ENCODE measurements around the gene SERTAD2.

Gene SERTAD2

DNA sequence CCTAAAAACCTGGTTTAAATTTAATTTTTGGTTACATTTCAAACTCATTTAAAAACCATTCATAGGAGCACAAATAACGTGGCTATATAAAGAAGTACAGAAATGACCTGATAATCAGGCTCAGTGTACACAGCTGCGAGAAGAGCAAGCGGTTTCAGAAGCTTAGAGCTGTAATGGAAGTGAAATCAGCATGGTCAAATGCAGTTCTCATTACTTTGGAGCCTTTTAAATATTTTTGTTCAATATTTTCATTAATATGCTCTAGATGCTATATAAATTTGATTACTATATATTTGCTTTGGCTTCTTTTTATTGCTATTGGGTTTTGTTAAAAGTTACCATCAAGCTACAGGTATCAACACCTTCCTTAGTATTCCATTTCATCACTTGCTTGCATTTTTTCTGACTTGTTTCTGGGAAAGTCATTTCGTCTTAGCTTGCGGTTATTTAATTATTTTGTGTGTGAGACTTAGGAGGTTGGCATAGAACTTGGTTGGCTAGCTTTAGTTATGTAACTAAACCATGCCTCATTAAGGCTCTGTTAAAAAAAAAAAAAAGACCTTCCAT, 70.9 kb downstream of the SERTAD2 start:
- no peak overlapping the region for H3K4me3 ChIP-seq (replicated peaks; ENCODE audit: low read depth, low read length)
- TF ChIP-seq, protein P1, sequence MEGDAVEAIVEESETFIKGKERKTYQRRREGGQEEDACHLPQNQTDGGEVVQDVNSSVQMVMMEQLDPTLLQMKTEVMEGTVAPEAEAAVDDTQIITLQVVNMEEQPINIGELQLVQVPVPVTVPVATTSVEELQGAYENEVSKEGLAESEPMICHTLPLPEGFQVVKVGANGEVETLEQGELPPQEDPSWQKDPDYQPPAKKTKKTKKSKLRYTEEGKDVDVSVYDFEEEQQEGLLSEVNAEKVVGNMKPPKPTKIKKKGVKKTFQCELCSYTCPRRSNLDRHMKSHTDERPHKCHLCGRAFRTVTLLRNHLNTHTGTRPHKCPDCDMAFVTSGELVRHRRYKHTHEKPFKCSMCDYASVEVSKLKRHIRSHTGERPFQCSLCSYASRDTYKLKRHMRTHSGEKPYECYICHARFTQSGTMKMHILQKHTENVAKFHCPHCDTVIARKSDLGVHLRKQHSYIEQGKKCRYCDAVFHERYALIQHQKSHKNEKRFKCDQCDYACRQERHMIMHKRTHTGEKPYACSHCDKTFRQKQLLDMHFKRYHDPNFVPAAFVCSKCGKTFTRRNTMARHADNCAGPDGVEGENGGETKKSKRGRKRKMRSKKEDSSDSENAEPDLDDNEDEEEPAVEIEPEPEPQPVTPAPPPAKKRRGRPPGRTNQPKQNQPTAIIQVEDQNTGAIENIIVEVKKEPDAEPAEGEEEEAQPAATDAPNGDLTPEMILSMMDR (IDR thresholded peaks at IDR 0.05; ENCODE audit: low read depth, low read length, missing control alignments) = no peak
- DNase-seq (ENCODE audit: extremely low read depth, low read depth) = no peak

DNA sequence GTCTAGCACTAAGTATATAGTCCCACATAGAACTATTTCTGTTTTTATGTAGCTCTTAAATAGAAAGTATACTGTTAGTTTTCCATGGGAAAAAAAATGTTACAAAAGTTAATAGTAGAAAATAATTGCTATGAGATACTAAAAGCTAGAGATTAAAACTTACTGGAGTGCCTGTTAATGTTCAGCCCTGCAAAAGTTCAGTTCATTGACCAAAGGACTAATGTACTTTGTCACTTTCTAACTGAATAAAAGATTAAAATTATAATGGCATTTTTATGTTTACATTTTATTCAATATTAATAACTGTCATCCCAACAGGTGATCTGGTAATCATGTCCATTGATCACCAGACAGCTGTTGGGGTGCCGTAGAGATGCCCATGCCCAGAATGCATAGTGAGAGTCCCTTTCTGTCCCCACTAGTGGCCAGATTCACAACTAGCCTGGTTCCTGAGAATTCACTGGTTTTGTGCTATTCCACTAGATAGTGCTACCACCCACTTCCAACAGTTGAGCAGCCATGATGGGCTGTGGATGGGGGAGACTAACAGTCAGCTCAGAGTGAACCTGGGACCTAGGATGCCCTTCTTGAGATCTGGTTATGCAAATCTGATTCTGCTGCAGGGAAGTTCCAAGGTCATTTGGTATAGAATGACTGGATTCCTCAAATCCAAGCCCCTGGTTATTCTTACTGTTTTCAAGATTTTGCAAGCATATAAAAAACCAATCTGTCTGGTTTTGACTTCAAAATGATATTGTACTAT, 71.8 kb downstream of the SERTAD2 start:
- no peak overlapping the region for H3K4me3 ChIP-seq (replicated peaks; ENCODE audit: low read depth, low read length)
- no peak for DNase-seq (ENCODE audit: extremely low read depth, low read depth)
- TF ChIP-seq, protein P1 (IDR thresholded peaks at IDR 0.05; ENCODE audit: low read depth, low read length, missing control alignments) = no peak
